NCI-H526 treated with DMSO at 0.1 percent for 48 hours (cell line): ENCODE measurements around the gene TANGO6.

Experiments
- DNase-seq: peaks from one replicate; lab custom pipeline; 2025; lab: John Stamatoyannopoulos, UW

Gene TANGO6

GRCh38 chr16:68843482-68844210 lies at the start of gene TANGO6:
Gene TANGO6, plus strand, starts transcription at chr16:68843531. Its CDS starts 87 bp downstream, at chr16:68843618.
- peak; percentile 43 for DNase-seq

GRCh38 chr16:68798398-68798797 lies 44.9 kb upstream of the TANGO6 start:
- peak; percentile 29 for DNase-seq

GRCh38 chr16:68800257-68800875 lies 43.0 kb upstream of the TANGO6 start:
- DNase-seq, result peak; percentile 26

- DNase-seq, result no peak
These were observed 41.1 kb upstream of the TANGO6 start for GRCh38 chr16:68802190-68802589.

- DNase-seq, result no peak
These were observed 36.9 kb upstream of the TANGO6 start for GRCh38 chr16:68806422-68806821.

- no peak for DNase-seq
These were observed 36.4 kb upstream of the TANGO6 start for GRCh38 chr16:68806981-68807380.

GRCh38 chr16:68814516-68814915 lies 28.8 kb upstream of the TANGO6 start:
- DNase-seq, result no peak

GRCh38 chr16:68823401-68824135 lies 19.8 kb upstream of the TANGO6 start:
- no peak for DNase-seq

GRCh38 chr16:68825427-68825826 lies 17.9 kb upstream of the TANGO6 start:
- no peak for DNase-seq

- no peak for DNase-seq
These were observed 16.7 kb upstream of the TANGO6 start for GRCh38 chr16:68826652-68827051.

- no peak for DNase-seq
These were observed 10.1 kb upstream of the TANGO6 start for GRCh38 chr16:68833251-68833650.

- no peak for DNase-seq
These were observed 8.8 kb upstream of the TANGO6 start for GRCh38 chr16:68834550-68834949.

- DNase-seq, result no peak
These were observed 7.4 kb upstream of the TANGO6 start for GRCh38 chr16:68835970-68836369.

GRCh38 chr16:68839831-68840230 lies 3.5 kb upstream of the TANGO6 start:
- DNase-seq, result no peak

GRCh38 chr16:68842964-68843481 lies 308 bp upstream of the TANGO6 start:
- peak; percentile 56 for DNase-seq

- no peak for DNase-seq
These were observed 857 bp downstream of the TANGO6 start for GRCh38 chr16:68844211-68844564.

- no peak for DNase-seq
These were observed 5.5 kb downstream of the TANGO6 start for GRCh38 chr16:68848786-68849185.

- DNase-seq, result no peak
These were observed 7.2 kb downstream of the TANGO6 start for GRCh38 chr16:68850481-68850880.

GRCh38 chr16:68851601-68852000 lies 8.3 kb downstream of the TANGO6 start:
- DNase-seq, result no peak

- no peak for DNase-seq
These were observed 14.1 kb downstream of the TANGO6 start for GRCh38 chr16:68857479-68857878.

GRCh38 chr16:68859828-68860227 lies 16.5 kb downstream of the TANGO6 start:
- no peak for DNase-seq

GRCh38 chr16:68860978-68861892 lies 17.9 kb downstream of the TANGO6 start:
- no peak for DNase-seq
